Testis (tissue), 3 donors: ENCODE results near the gene SLC16A6. TPM values are rescaled to one million over a fixed set of nuclear protein-coding genes. Genes with fewer than 3 reads are reported as not detected.

Experiments
- DNase-seq: peaks from one replicate; pipeline ENCODE4 v3.0.0-alpha.2; 2019
- H3K27ac ChIP-seq, 2 donors: fragments of 200-600 bp; sonication (generic); one replicate each; pipeline ENCODE4 v1.5.1; 2019
- H3K27me3 ChIP-seq: fragments of 200-600 bp; sonication (generic); one replicate; pipeline ENCODE4 v1.5.1; 2019
- H3K36me3 ChIP-seq: fragments of 200-600 bp; sonication (generic); one replicate; pipeline ENCODE4 v1.5.1; 2017; ENCODE audit warnings: low read depth; ENCODE audit errors: missing control alignments
- H3K4me1 ChIP-seq: fragments of 200-600 bp; sonication (generic); one replicate; pipeline ENCODE4 v1.5.1; 2019
- H3K4me3 ChIP-seq, 2 donors: fragments of 200-600 bp; sonication (generic); one replicate each; pipeline ENCODE4 v1.5.1; 2017 to 2019
- H3K9me3 ChIP-seq: fragments of 200-600 bp; sonication (generic); one replicate; pipeline ENCODE4 v1.5.1; 2017
- CTCF ChIP-seq, 3 experiments: fragments of 450-650 bp in 2 of 3; fragments of 200-600 bp in 1 of 3; sonication (generic) in 1 of 3; IDR thresholded peaks; one replicate each; pipeline ENCODE4 v1.5.1; 2016 to 2019; ENCODE audit warnings: antibody characterized with exemption in 3 of 3, mild to moderate bottlenecking in 2 of 3, moderate library complexity in 1 of 3
- POLR2A ChIP-seq: fragments of 450-650 bp; IDR thresholded peaks from one replicate; pipeline ENCODE4 v1.6.1; 2017; ENCODE audit warnings: antibody characterized with exemption, mild to moderate bottlenecking, moderate library complexity
- WGBS, 2 donors: methylation state at CpG; one replicate each; pipeline ENCODE4 v1.1.5; 2018; 5-methylcytosine and 5-hydroxymethylcytosine counted together
- intact Hi-C: fragments of 100-400 bp; cut with DNase I; formaldehyde crosslinking; loops from one replicate; pipeline ENCODE4 v1.15.1; 2023; ENCODE audit warnings: low total_unique reads
- polyA plus RNA-seq: library from polyadenylated mRNA; stranded (reverse); fragments of 350-450 nt; fragmentation: Illumina TruSeq; extraction: RNeasy Lipid Tissue Mini Kit (QIAGEN cat#74804); gene quantifications from one replicate; pipeline ENCODE4 v1.2.3, GENCODE V29; 2014; ENCODE audit warnings: low read depth, low replicate concordance; ENCODE audit not compliant: insufficient read depth
- total RNA-seq, 2 donors: library from RNA; depleted of rRNA; stranded (reverse); fragments of >200 nt; gene quantifications; one replicate each; pipeline ENCODE4 v1.2.3, GENCODE V29; 2016

The SLC16A6 gene
- total and polyA plus RNA-seq, 3 donors from 2014 or later, result 1.5 to 2.2 (median 1.9) TPM

GRCh38 chr17:68319410-68320162 lies 28.7 kb upstream of the SLC16A6 start:
- H3K4me3 ChIP-seq, result no peak overlapping the region
- intact Hi-C loops, result no loop called here
- H3K9me3 ChIP-seq, result no peaks in the 10 kb centered on the region
- H3K27me3 ChIP-seq, result no peaks in the 10 kb centered on the region
- no peak overlapping the region for H3K27ac ChIP-seq
- H3K36me3 ChIP-seq, result no peaks in the 10 kb centered on the region
- H3K4me1 ChIP-seq, result no peaks in the 10 kb centered on the region
- 92 to 93% methylated on average over 12 of the region's 12 CpGs for WGBS, 2 donors
- no peak for DNase-seq
- TF ChIP-seq CTCF (IDR thresholded peaks at IDR 0.05), result no peak
- TF ChIP-seq POLR2A, result no peak

- Histone ChIP-seq H3K9me3 (no peaks in the 10 kb centered on the region), H3K36me3 (no peaks in the 10 kb centered on the region), H3K4me1 (no peaks in the 10 kb centered on the region), H3K4me3 (no peak overlapping the region), H3K27me3 (no peaks in the 10 kb centered on the region), H3K27ac (no peak overlapping the region)
- intact Hi-C loops, result no loop called here
- WGBS, 2 donors, result 71 to 81% methylated on average over 8 of the region's 8 CpGs
- no peak for DNase-seq
- TF ChIP-seq POLR2A, result no peak
These were observed 27.4 kb upstream of the SLC16A6 start for GRCh38 chr17:68318103-68318991.

GRCh38 chr17:68317458-68317857 lies 26.5 kb upstream of the SLC16A6 start:
- no peak for DNase-seq

GRCh38 chr17:68315930-68316329 lies 25.0 kb upstream of the SLC16A6 start:
- no peak for DNase-seq
- no peaks in the 10 kb centered on the region for H3K27me3 ChIP-seq
- H3K36me3 ChIP-seq, result no peaks in the 10 kb centered on the region
- TF ChIP-seq CTCF (IDR thresholded peaks at IDR 0.05), result no peak
- no peak for TF ChIP-seq POLR2A
- H3K4me3 ChIP-seq, result no peak overlapping the region
- no peaks in the 10 kb centered on the region for H3K9me3 ChIP-seq
- intact Hi-C loops, result no loop called here
- no peaks in the 10 kb centered on the region for H3K4me1 ChIP-seq
- 96 to 97% methylated on average over 4 of the region's 4 CpGs for WGBS, 2 donors
- no peak overlapping the region for H3K27ac ChIP-seq

More at GRCh38 chr17:68317458-68317857, 26.5 kb upstream of the SLC16A6 start:
- Histone ChIP-seq H3K27ac (no peak overlapping the region), H3K4me3 (no peak overlapping the region), H3K4me1 (no peaks in the 10 kb centered on the region), H3K27me3 (no peaks in the 10 kb centered on the region), H3K36me3 (no peaks in the 10 kb centered on the region), H3K9me3 (no peaks in the 10 kb centered on the region)
- intact Hi-C loops, result no loop called here
- 90 to 91% methylated on average over 6 of the region's 6 CpGs for WGBS, 2 donors
- TF ChIP-seq POLR2A (no peak), CTCF (IDR thresholded peaks at IDR 0.05) (no peak)

GRCh38 chr17:68314916-68315535 lies 24.1 kb upstream of the SLC16A6 start:
- DNase-seq, result peak; percentile 23
- no peak for TF ChIP-seq POLR2A
- no peak for TF ChIP-seq CTCF (IDR thresholded peaks at IDR 0.05)
- Histone ChIP-seq H3K27me3 (no peaks in the 10 kb centered on the region), H3K9me3 (no peaks in the 10 kb centered on the region), H3K27ac (no peak overlapping the region), H3K4me3 (no peak overlapping the region), H3K4me1 (no peaks in the 10 kb centered on the region), H3K36me3 (no peaks in the 10 kb centered on the region)
- intact Hi-C loops, result no loop called here
- WGBS, 2 donors, result 83 to 95% methylated on average over 7 to 8 of the region's 8 CpGs
